Karpas-422 (cell line): ENCODE data around the gene KIF3C. TPM values are rescaled to one million over a fixed set of nuclear protein-coding genes. Genes with fewer than 3 reads are reported as not detected.

ENCODE experiments used
- DNase-seq: peaks from one replicate; pipeline ENCODE4 v3.0.0-alpha.2; 2015
- H2AFZ ChIP-seq: fragments of 200-600 bp; sonication (generic); 2 replicates; pipeline ENCODE4 v1.6.1; 2014; ENCODE audit warnings: antibody characterized with exemption, low read length, mixed read lengths
- H3K27ac ChIP-seq: fragments of 200-600 bp; sonication (generic); 2 replicates; pipeline ENCODE4 v1.5.1; 2014; ENCODE audit warnings: mild to moderate bottlenecking, low read length, moderate library complexity
- H3K27me3 ChIP-seq: fragments of 200-600 bp; sonication (generic); 2 replicates; pipeline ENCODE4 v1.6.1; 2014; ENCODE audit warnings: low read length, mixed read lengths
- H3K36me3 ChIP-seq: fragments of 200-600 bp; sonication (generic); 2 replicates; pipeline ENCODE4 v1.6.1; 2014; ENCODE audit warnings: low read length, mixed read lengths; ENCODE audit not compliant: insufficient read depth
- H3K4me1 ChIP-seq: fragments of 200-600 bp; sonication (generic); 2 replicates; pipeline ENCODE4 v1.6.1; 2014; ENCODE audit warnings: mild to moderate bottlenecking, low read length, mixed read lengths
- H3K4me2 ChIP-seq: fragments of 200-600 bp; sonication (generic); 2 replicates; pipeline ENCODE4 v1.6.1; 2014; ENCODE audit warnings: low read length, low read depth, mild to moderate bottlenecking; ENCODE audit not compliant: poor library complexity, severe bottlenecking
- H3K4me3 ChIP-seq: fragments of 200-600 bp; sonication (generic); 2 replicates; pipeline ENCODE4 v1.5.1; 2014; ENCODE audit warnings: mild to moderate bottlenecking, antibody characterized with exemption, low read length, mixed read lengths
- H3K79me2 ChIP-seq: fragments of 200-600 bp; sonication (generic); 2 replicates; pipeline ENCODE4 v1.6.1; 2014; ENCODE audit warnings: mild to moderate bottlenecking, low read length, mixed read lengths
- H3K9ac ChIP-seq: fragments of 200-600 bp; sonication (generic); 2 replicates; pipeline ENCODE4 v1.6.0; 2014; ENCODE audit warnings: low read length
- H3K9me2 ChIP-seq: fragments of 200-600 bp; sonication (generic), shearing (Covaris generic); replicated peaks from 2 replicates; pipeline ENCODE4 v1.6.0; 2014; ENCODE audit warnings: mild to moderate bottlenecking, low read length, moderate library complexity; ENCODE audit not compliant: insufficient read depth
- H3K9me3 ChIP-seq: fragments of 300-700, 200-600 bp; sonication (generic); 2 replicates; pipeline ENCODE4 v1.6.1; 2014; ENCODE audit warnings: low read length, mixed read lengths
- H4K20me1 ChIP-seq: fragments of 200-600 bp; sonication (generic); 2 replicates; pipeline ENCODE4 v1.6.1; 2014; ENCODE audit warnings: mild to moderate bottlenecking, antibody characterized with exemption, low read length, low read depth; ENCODE audit not compliant: insufficient read depth
- total RNA-seq: library from RNA; depleted of rRNA; stranded (reverse); fragments of >200 nt; shearing (Covaris generic); gene quantifications from 2 replicates; pipeline ENCODE4 v1.2.3, GENCODE V29; 2014; ENCODE audit warnings: low replicate concordance

Gene KIF3C
- total RNA-seq, 1 experiment from 2014 or later, result 1.2 TPM

- no peak overlapping the region for H3K27ac ChIP-seq
- no peaks in the 10 kb centered on the region for H3K9me3 ChIP-seq
- H2AFZ ChIP-seq, result no peak overlapping the region
- DNase-seq, result no peak
- no peaks in the 10 kb centered on the region for H4K20me1 ChIP-seq
- H3K9ac ChIP-seq, result no peak overlapping the region
- no peaks in the 10 kb centered on the region for H3K9me2 ChIP-seq
- no peaks in the 10 kb centered on the region for H3K4me1 ChIP-seq
- H3K4me2 ChIP-seq, result no peak overlapping the region
- H3K27me3 ChIP-seq, result no peaks in the 10 kb centered on the region
- no peaks in the 10 kb centered on the region for H3K36me3 ChIP-seq
- H3K4me3 ChIP-seq, result no peak overlapping the region
- H3K79me2 ChIP-seq, result no peaks in the 10 kb centered on the region
Observed at GRCh38 chr2:25993049-25993448, 10.8 kb upstream of the KIF3C start.

- Histone ChIP-seq H3K79me2 (no peaks in the 10 kb centered on the region), H3K36me3 (no peaks in the 10 kb centered on the region), H3K9ac (no peak overlapping the region), H3K9me3 (no peaks in the 10 kb centered on the region), H3K4me2 (no peak overlapping the region), H2AFZ (no peak overlapping the region), H3K4me1 (no peaks in the 10 kb centered on the region), H4K20me1 (no peaks in the 10 kb centered on the region), H3K9me2 (no peaks in the 10 kb centered on the region), H3K27me3 (no peaks in the 10 kb centered on the region), H3K4me3 (no peak overlapping the region), H3K27ac (no peak overlapping the region)
- no peak for DNase-seq
Observed at GRCh38 chr2:25992556-25992955, 10.3 kb upstream of the KIF3C start.

- Histone ChIP-seq H3K27me3 (no peaks in the 10 kb centered on the region), H3K27ac (no peak overlapping the region), H3K36me3 (no peaks in the 10 kb centered on the region), H2AFZ (no peak overlapping the region), H3K9me2 (no peaks in the 10 kb centered on the region), H3K79me2 (no peaks in the 10 kb centered on the region), H3K9ac (no peak overlapping the region), H3K9me3 (no peaks in the 10 kb centered on the region), H3K4me1 (no peaks in the 10 kb centered on the region), H3K4me3 (no peak overlapping the region), H3K4me2 (no peak overlapping the region), H4K20me1 (no peaks in the 10 kb centered on the region)
- DNase-seq, result no peak
Observed at GRCh38 chr2:25991965-25992364, 9.7 kb upstream of the KIF3C start.

- no peak overlapping the region for H2AFZ ChIP-seq
- no peaks in the 10 kb centered on the region for H3K27me3 ChIP-seq
- H3K27ac ChIP-seq, result no peak overlapping the region
- H3K4me2 ChIP-seq, result no peak overlapping the region
- no peaks in the 10 kb centered on the region for H3K9me3 ChIP-seq
- H3K4me1 ChIP-seq, result no peaks in the 10 kb centered on the region
- no peak for DNase-seq
- no peaks in the 10 kb centered on the region for H3K36me3 ChIP-seq
- H3K9me2 ChIP-seq, result no peaks in the 10 kb centered on the region
- no peak overlapping the region for H3K4me3 ChIP-seq
- no peaks in the 10 kb centered on the region for H3K79me2 ChIP-seq
- H3K9ac ChIP-seq, result no peak overlapping the region
- no peaks in the 10 kb centered on the region for H4K20me1 ChIP-seq
Observed at GRCh38 chr2:25989154-25989553, 6.9 kb upstream of the KIF3C start.

- no peaks in the 10 kb centered on the region for H3K79me2 ChIP-seq
- H3K9ac ChIP-seq, result no peak overlapping the region
- no peaks in the 10 kb centered on the region for H3K36me3 ChIP-seq
- H3K27ac ChIP-seq, result no peak overlapping the region
- no peak for DNase-seq
- H3K9me3 ChIP-seq, result no peaks in the 10 kb centered on the region
- H4K20me1 ChIP-seq, result no peaks in the 10 kb centered on the region
- H3K27me3 ChIP-seq, result no peaks in the 10 kb centered on the region
- H2AFZ ChIP-seq, result no peak overlapping the region
- no peaks in the 10 kb centered on the region for H3K9me2 ChIP-seq
- no peak overlapping the region for H3K4me2 ChIP-seq
- no peaks in the 10 kb centered on the region for H3K4me1 ChIP-seq
- H3K4me3 ChIP-seq, result no peak overlapping the region
Observed at GRCh38 chr2:25988134-25988533, 5.8 kb upstream of the KIF3C start.

- Histone ChIP-seq H3K27ac (no peak overlapping the region), H3K36me3 (no peaks in the 10 kb centered on the region), H3K9me2 (no peaks in the 10 kb centered on the region), H2AFZ (no peak overlapping the region), H3K9me3 (no peaks in the 10 kb centered on the region), H3K27me3 (no peaks in the 10 kb centered on the region), H3K4me3 (no peak overlapping the region), H3K4me2 (no peak overlapping the region), H3K9ac (no peak overlapping the region), H3K79me2 (no peaks in the 10 kb centered on the region), H4K20me1 (no peaks in the 10 kb centered on the region), H3K4me1 (peaks cover 5% of the 10 kb centered on the region)
- DNase-seq, result no peak
Observed at GRCh38 chr2:25983735-25984134, 1.4 kb upstream of the KIF3C start.

GRCh38 chr2:25982968-25983280 is 627 bp upstream of the KIF3C start:
- H3K9me3 ChIP-seq, result no peaks in the 10 kb centered on the region
- H3K4me1 ChIP-seq, result peaks cover 5% of the 10 kb centered on the region
- no peak for DNase-seq
- no peaks in the 10 kb centered on the region for H3K79me2 ChIP-seq
- H2AFZ ChIP-seq, result no peak overlapping the region
- no peak overlapping the region for H3K27ac ChIP-seq
- no peak overlapping the region for H3K9ac ChIP-seq
- H3K4me3 ChIP-seq, result peak overlapping the region; percentile 62; the same call in 1 of the 2 replicates
- no peaks in the 10 kb centered on the region for H3K9me2 ChIP-seq
- no peaks in the 10 kb centered on the region for H4K20me1 ChIP-seq
- H3K4me2 ChIP-seq, result peak overlapping the region; percentile 69
- no peaks in the 10 kb centered on the region for H3K36me3 ChIP-seq
- no peaks in the 10 kb centered on the region for H3K27me3 ChIP-seq

- no peak for DNase-seq
- H2AFZ ChIP-seq, result peak overlapping the region; percentile 27; the same call in 1 of the 2 replicates
- peak overlapping the region; percentile 62 for H3K4me3 ChIP-seq
- no peaks in the 10 kb centered on the region for H3K79me2 ChIP-seq
- no peaks in the 10 kb centered on the region for H3K9me3 ChIP-seq
- peak overlapping the region; percentile 69 for H3K4me2 ChIP-seq
- no peaks in the 10 kb centered on the region for H3K36me3 ChIP-seq
- H3K9me2 ChIP-seq, result no peaks in the 10 kb centered on the region
- no peak overlapping the region for H3K27ac ChIP-seq
- H4K20me1 ChIP-seq, result no peaks in the 10 kb centered on the region
- no peaks in the 10 kb centered on the region for H3K27me3 ChIP-seq
- peaks cover 5% of the 10 kb centered on the region for H3K4me1 ChIP-seq
- peak overlapping the region; percentile 56 for H3K9ac ChIP-seq
Observed at GRCh38 chr2:25981596-25982272, 563 bp downstream of the KIF3C start.
